IMR-90 (cell line): ENCODE measurements around the gene CTNNBIP1. TPM values are rescaled to one million over a fixed set of nuclear protein-coding genes. Genes with fewer than 3 reads are reported as not detected.

Experiments used
- ATAC-seq: fragments of 200-7000 bp; cut with Tn5 transposase; 2 replicates; pipeline ENCODE4 v1.9.1; 2020; ENCODE audit warnings: low read depth, mild to moderate bottlenecking, moderate library complexity
- BruUV-seq: library from RNA; stranded (reverse); fragments of 400-500 nt; replicated peaks from 2 replicates; lab custom pipeline; 2021; lab: Mats Ljungman, UMichigan
- CTCF ChIA-PET: fragments of 300-600 bp; formaldehyde crosslinking; extraction: SDS; loops from one replicate; lab custom pipeline; 2021; ENCODE audit warnings: antibody characterized with exemption; lab: Yijun Ruan, JAX
- POLR2A ChIA-PET: fragments of 300-600 bp; sonication (Branson Sonifier 250); formaldehyde crosslinking; loops from one replicate; lab custom pipeline; 2022; ENCODE audit warnings: antibody characterized with exemption; ENCODE audit not compliant: unreplicated experiment; lab: Charles Lee
- DNase-seq: peaks from one replicate; pipeline ENCODE4 v3.0.0; 2013
- H2AFZ ChIP-seq: replicated peaks from 2 replicates; pipeline ENCODE3; 2013; ENCODE audit warnings: low read length, mild to moderate bottlenecking; ENCODE audit not compliant: poor library complexity
- H2AK5ac ChIP-seq: 2 replicates; pipeline ENCODE4 v1.6.1; 2013; ENCODE audit warnings: low read depth, low read length, inconsistent platforms
- H2AK9ac ChIP-seq: replicated peaks from 2 replicates; pipeline ENCODE3; 2013; ENCODE audit warnings: mild to moderate bottlenecking, low read depth, low read length, moderate library complexity; ENCODE audit not compliant: poor library complexity
- H2BK120ac ChIP-seq: 2 replicates; pipeline ENCODE4 v1.6.1; 2013; ENCODE audit warnings: low read depth, low read length, inconsistent platforms
- H2BK15ac ChIP-seq: 3 replicates; pipeline ENCODE4 v1.6.1; 2013; ENCODE audit warnings: low read depth, low read length, inconsistent platforms
- H2BK20ac ChIP-seq: 2 replicates; pipeline ENCODE4 v1.6.1; 2013; ENCODE audit warnings: low read depth, mild to moderate bottlenecking, inconsistent platforms, low read length, moderate library complexity
- H2BK5ac ChIP-seq: 2 replicates; pipeline ENCODE4 v1.6.1; 2013; ENCODE audit warnings: mild to moderate bottlenecking, low read depth, low read length, inconsistent platforms; ENCODE audit not compliant: poor library complexity, severe bottlenecking
- H3K14ac ChIP-seq: replicated peaks from 2 replicates; pipeline ENCODE4 v1.6.1; 2013; ENCODE audit warnings: low read depth, low read length, inconsistent platforms
- H3K18ac ChIP-seq: 2 replicates; pipeline ENCODE4 v1.6.1; 2013; ENCODE audit warnings: low read depth, low read length, control low read depth
- H3K23ac ChIP-seq: 2 replicates; pipeline ENCODE4 v1.6.1; 2013; ENCODE audit warnings: low read depth, low read length, inconsistent platforms
- H3K27ac ChIP-seq: 2 replicates; pipeline ENCODE4 v1.5.1; 2013; ENCODE audit warnings: mild to moderate bottlenecking, control low read depth, low read length; ENCODE audit not compliant: insufficient read depth
- H3K27me3 ChIP-seq: 2 replicates; pipeline ENCODE4 v1.6.1; 2013; ENCODE audit warnings: low read length; ENCODE audit not compliant: control insufficient read depth, insufficient read depth
- H3K36me3 ChIP-seq: 2 replicates; pipeline ENCODE4 v1.6.1; 2013; ENCODE audit warnings: low read length, mixed read lengths; ENCODE audit not compliant: control insufficient read depth, insufficient read depth
- H3K4ac ChIP-seq: 2 replicates; pipeline ENCODE4 v1.6.1; 2013; ENCODE audit warnings: low read depth, low read length, inconsistent platforms
- H3K4me1 ChIP-seq: 2 replicates; pipeline ENCODE4 v1.6.1; 2013; ENCODE audit warnings: low read length, mixed read lengths; ENCODE audit not compliant: control insufficient read depth, insufficient read depth
- H3K4me2 ChIP-seq: 2 replicates; pipeline ENCODE4 v1.6.1; 2013; ENCODE audit warnings: low read depth, mild to moderate bottlenecking, control low read depth, low read length, moderate library complexity
- H3K4me3 ChIP-seq: 2 replicates; pipeline ENCODE4 v1.5.1; 2013; ENCODE audit warnings: low read depth, mild to moderate bottlenecking, control low read depth, low read length, moderate library complexity; ENCODE audit not compliant: insufficient read depth
- H3K56ac ChIP-seq: 2 replicates; pipeline ENCODE4 v1.6.1; 2013; ENCODE audit warnings: low read length, inconsistent platforms; ENCODE audit not compliant: insufficient read depth; ENCODE audit errors: extremely low read depth
- H3K79me1 ChIP-seq, 2 experiments: 2 replicates each; pipeline ENCODE4 v1.6.1; 2013; ENCODE audit warnings: low read length in 2 of 2, inconsistent platforms in 1 of 2, low read depth in 1 of 2
- H3K9ac ChIP-seq: 2 replicates; pipeline ENCODE4 v1.6.1; 2013; ENCODE audit warnings: low read depth, low read length, control low read depth
- H3K9me1 ChIP-seq: 2 replicates; pipeline ENCODE4 v1.6.1; 2013; ENCODE audit warnings: low read length, inconsistent platforms; ENCODE audit not compliant: insufficient read depth
- H3K9me3 ChIP-seq: 2 replicates; pipeline ENCODE4 v1.6.1; 2013; ENCODE audit warnings: low read length; ENCODE audit not compliant: control insufficient read depth, insufficient read depth
- H4K20me1 ChIP-seq: 2 replicates; pipeline ENCODE4 v1.6.1; 2013; ENCODE audit warnings: low read length, inconsistent platforms; ENCODE audit not compliant: insufficient read depth
- H4K5ac ChIP-seq: 2 replicates; pipeline ENCODE4 v1.6.1; 2013; ENCODE audit warnings: mild to moderate bottlenecking, low read depth, low read length, control low read depth
- H4K8ac ChIP-seq, 2 experiments: 2 replicates each; pipeline ENCODE4 v1.6.1; 2013; ENCODE audit warnings: low read depth in 2 of 2, low read length in 2 of 2, control low read depth in 1 of 2, inconsistent platforms in 1 of 2
- H4K91ac ChIP-seq: 2 replicates; pipeline ENCODE4 v1.6.1; 2013; ENCODE audit warnings: low read depth, low read length, inconsistent platforms; ENCODE audit not compliant: insufficient read depth
- BHLHE40 ChIP-seq: fragments of 150-350 bp; IDR thresholded peaks from 2 replicates; pipeline ENCODE4 v1.6.1; 2016; ENCODE audit warnings: mild to moderate bottlenecking, low read depth, low read length
- CEBPB ChIP-seq: IDR thresholded peaks from 2 replicates; pipeline ENCODE4 v1.6.1; 2012; ENCODE audit warnings: low read depth, low read length, improper control_type of control experiment
- CHD1 ChIP-seq: IDR thresholded peaks from 2 replicates; pipeline ENCODE4 v1.6.1; 2012; ENCODE audit warnings: low read depth, low read length, improper control_type of control experiment
- CTCF ChIP-seq: conservative IDR thresholded peaks from 2 replicates; pipeline ENCODE4 v1.5.1; 2012; ENCODE audit warnings: mild to moderate bottlenecking, low read depth, low read length, improper control_type of control experiment
- FOS ChIP-seq: fragments of 150-350 bp; IDR thresholded peaks from 2 replicates; pipeline ENCODE4 v1.6.1; 2016; ENCODE audit warnings: low read depth, low read length
- MAFK ChIP-seq: IDR thresholded peaks from 2 replicates; pipeline ENCODE4 v1.6.1; 2012; ENCODE audit warnings: low read depth, low read length, improper control_type of control experiment
- MAZ ChIP-seq: IDR thresholded peaks from 2 replicates; pipeline ENCODE4 v1.6.1; 2012; ENCODE audit warnings: low read depth, mild to moderate bottlenecking, low read length, improper control_type of control experiment, moderate library complexity, borderline replicate concordance
- MXI1 ChIP-seq: IDR thresholded peaks from 2 replicates; pipeline ENCODE4 v1.6.1; 2012; ENCODE audit warnings: low read depth, mild to moderate bottlenecking, low read length, moderate library complexity, borderline replicate concordance
- NFE2L2 ChIP-seq: fragments of 150-350 bp; IDR thresholded peaks from 2 replicates; pipeline ENCODE4 v1.6.1; 2016; ENCODE audit warnings: low read depth, mild to moderate bottlenecking, low read length
- RAD21 ChIP-seq: IDR thresholded peaks from 2 replicates; pipeline ENCODE4 v1.6.1; 2012; ENCODE audit warnings: low read length, improper control_type of control experiment
- RCOR1 ChIP-seq: IDR thresholded peaks from 2 replicates; pipeline ENCODE4 v1.6.1; 2012; ENCODE audit warnings: mild to moderate bottlenecking, low read length, improper control_type of control experiment; ENCODE audit not compliant: insufficient replicate concordance
- RFX5 ChIP-seq: IDR thresholded peaks from 2 replicates; pipeline ENCODE4 v1.8.0; 2012; ENCODE audit warnings: low read depth, mild to moderate bottlenecking, low read length, moderate library complexity
- SMC3 ChIP-seq: fragments of 150-350 bp; IDR thresholded peaks from 2 replicates; pipeline ENCODE4 v1.6.1; 2016; ENCODE audit warnings: low read depth, mild to moderate bottlenecking, antibody characterized with exemption, low read length, moderate library complexity
- USF2 ChIP-seq: fragments of 150-350 bp; IDR thresholded peaks from 2 replicates; pipeline ENCODE4 v1.6.1; 2017; ENCODE audit warnings: mild to moderate bottlenecking, antibody characterized with exemption, low read length, low read depth
- WGBS, 2 experiments: methylation state at CpG; one replicate each; pipeline versions ENCODE4 v1.1.5 to v1.1.7; 2013; ENCODE audit warnings: missing lambda C conversion rate in 2 of 2; ENCODE audit not compliant: insufficient read length in 1 of 2; ENCODE audit errors: extremely low coverage in 2 of 2; 5-methylcytosine and 5-hydroxymethylcytosine counted together
- dilution Hi-C: fragments of 300-500 bp; cut with HindIII; formaldehyde crosslinking; loops from one replicate; pipeline ENCODE4 v1.14.3; 2018; ENCODE audit warnings: low sequenced_read_pairs; ENCODE audit not compliant: unreplicated experiment
- in situ Hi-C: fragments of 300-500 bp; cut with MboI; formaldehyde crosslinking; loops from 3 replicates; pipeline ENCODE4 v1.14.3; 2019; ENCODE audit warnings: low sequenced_read_pairs, inconsistent platforms, mixed read lengths
- intact Hi-C: fragments of 100-400 bp; cut with micrococcal nuclease; formaldehyde crosslinking; loops from 2 replicates; pipeline ENCODE4 v1.10.0; 2022
- polyA plus RNA-seq, 3 experiments: library from polyadenylated mRNA; depleted of rRNA; stranded (reverse); fragments of >200 nt; gene quantifications; 2 replicates each; pipeline ENCODE4 v1.2.3, GENCODE V29; 2012; ENCODE audit warnings: low replicate concordance in 1 of 3
- total RNA-seq: library from RNA; depleted of rRNA; stranded (reverse); fragments of >200 nt; gene quantifications from 2 replicates; pipeline ENCODE4 v1.2.3, GENCODE V29; 2012
- TF ChIP-seq, protein P1 (sequence below): fragments of 150-350 bp; IDR thresholded peaks from 2 replicates; pipeline ENCODE4 v1.6.1; 2016; ENCODE audit warnings: low read depth, mild to moderate bottlenecking, low read length, moderate library complexity, borderline replicate concordance

CTNNBIP1 gene
- total and polyA plus RNA-seq, 2 of the 4 experiments (the other 2 are of a cell fraction) = 24.7 to 28.5 TPM

DNA sequence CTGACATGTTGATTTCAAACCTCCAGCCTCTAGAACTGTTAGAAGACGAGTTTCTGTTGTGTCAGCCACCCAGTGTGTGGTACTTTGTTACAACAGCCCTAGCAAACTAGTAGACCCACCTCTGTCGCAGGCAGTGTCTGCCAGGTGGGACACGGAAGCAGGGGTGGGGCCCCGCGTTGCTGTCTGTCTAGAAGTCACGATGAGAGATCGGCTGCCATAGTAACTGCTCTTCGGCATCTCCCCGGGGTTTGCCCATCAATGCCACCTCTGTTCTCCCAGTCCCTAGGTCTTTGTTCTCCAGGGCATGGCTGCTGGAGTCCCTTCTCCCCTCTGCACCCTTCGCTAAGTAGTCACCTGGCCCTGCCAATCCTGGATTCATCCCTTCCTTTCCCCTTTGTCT, 71.1 kb downstream of the CTNNBIP1 start:
- POLR2A ChIA-PET = no interaction called here

More for the DNA sequence above, 71.1 kb downstream of the CTNNBIP1 start:
- Histone ChIP-seq H3K14ac (no peak overlapping the region), H2BK5ac (no peak overlapping the region), H3K9ac (no peak overlapping the region), H3K4me3 (no peak overlapping the region), H4K5ac (no peak overlapping the region), H3K56ac (no peak overlapping the region), H2AK5ac (no peak overlapping the region), H3K27me3 (no peaks in the 10 kb centered on the region; the same call in 1 of the 2 replicates), H3K79me1 (no peaks in the 10 kb centered on the region), H3K4me1 (peaks cover 7% of the 10 kb centered on the region; the same call in 1 of the 2 replicates), H4K8ac (no peak overlapping the region), H3K27ac (no peak overlapping the region), H2BK15ac (no peak overlapping the region), H3K36me3 (no peaks in the 10 kb centered on the region), H4K20me1 (no peaks in the 10 kb centered on the region), H3K4me2 (no peak overlapping the region), H3K23ac (no peak overlapping the region), H2BK20ac (no peak overlapping the region), H3K18ac (no peak overlapping the region), H2AK9ac (no peak overlapping the region), H2AFZ (no peak overlapping the region), H2BK120ac (no peak overlapping the region), H4K91ac (no peak overlapping the region), H3K9me1 (no peaks in the 10 kb centered on the region), H3K4ac (no peak overlapping the region), H3K9me3 (peaks cover 3% of the 10 kb centered on the region; the same call in 1 of the 2 replicates)
- dilution Hi-C loops = no loop called here
- intact Hi-C loops = no loop called here
- TF ChIP-seq, protein P1, sequence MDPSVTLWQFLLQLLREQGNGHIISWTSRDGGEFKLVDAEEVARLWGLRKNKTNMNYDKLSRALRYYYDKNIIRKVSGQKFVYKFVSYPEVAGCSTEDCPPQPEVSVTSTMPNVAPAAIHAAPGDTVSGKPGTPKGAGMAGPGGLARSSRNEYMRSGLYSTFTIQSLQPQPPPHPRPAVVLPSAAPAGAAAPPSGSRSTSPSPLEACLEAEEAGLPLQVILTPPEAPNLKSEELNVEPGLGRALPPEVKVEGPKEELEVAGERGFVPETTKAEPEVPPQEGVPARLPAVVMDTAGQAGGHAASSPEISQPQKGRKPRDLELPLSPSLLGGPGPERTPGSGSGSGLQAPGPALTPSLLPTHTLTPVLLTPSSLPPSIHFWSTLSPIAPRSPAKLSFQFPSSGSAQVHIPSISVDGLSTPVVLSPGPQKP = no peak
- TF ChIP-seq MAFK (no peak), FOS (no peak), RFX5 (no peak), CHD1 (no peak), CTCF (no peak), BHLHE40 (no peak), MXI1 (no peak), RAD21 (no peak), CEBPB (no peak), MAZ (no peak), USF2 (no peak), RCOR1 (no peak), NFE2L2 (no peak), SMC3 (no peak)
- CTCF ChIA-PET = no interaction called here
- no peak for ATAC-seq
- DNase-seq = no peak
- 83% methylated on average over 8 of the region's 10 CpGs; no CpG with 5 or more reads in 1 of the 2 experiments for WGBS, 2 experiments
- in situ Hi-C loops = no loop called here
- no TSS peak for BruUV-seq
